ENCODE measurements around the gene GABPB1. TPM values are rescaled to one million over a fixed set of nuclear protein-coding genes. Genes with fewer than 3 reads are reported as not detected.

GABPB1 gene
- polyA plus RNA-seq, 1 of the 3 experiments (the other 2 are of a cell fraction): 12.8 TPM

- no peaks in the 10 kb centered on the region for H3K36me3 ChIP-seq (replicated peaks in 1 of 2; ENCODE audit: control insufficient read depth in 1 of 2, insufficient read depth in 2 of 2, low read length in 1 of 2)
- H3K9ac ChIP-seq: no peak overlapping the region
- no peaks in the 10 kb centered on the region for H3K9me3 ChIP-seq
- no peak for DNase-seq
- WGBS (ENCODE audit: low lambda C conversion rate): 92% methylated on average over 3 of the region's 3 CpGs
- POLR2A ChIA-PET: no interaction called here
- peaks cover 0 to 5% of the 10 kb centered on the region in 2 experiments; a peak in 1 of 4 replicates for H3K4me1 ChIP-seq (ENCODE audit: control insufficient read depth in 1 of 2, insufficient read depth in 2 of 2, low read depth in 1 of 2, low read length in 1 of 2)
- H3K79me2 ChIP-seq (ENCODE audit: insufficient read depth): no peaks in the 10 kb centered on the region
- H3K4me3 ChIP-seq (ENCODE audit: low read depth in 2 of 2, low read length in 1 of 2): no peak overlapping the region
- no peak for TF ChIP-seq YY1 (IDR thresholded peaks at IDR 0.05; ENCODE audit: low read depth)
- no peak for TF ChIP-seq FOXJ3 (CRISPR knock-in tag; IDR thresholded peaks at IDR 0.05)
- no peak for TF ChIP-seq EZH2phosphoT487 (IDR thresholded peaks at IDR 0.05; ENCODE audit: borderline replicate concordance, low read depth)
- no peak for TF ChIP-seq FOXM1 (IDR thresholded peaks at IDR 0.05; ENCODE audit: low read depth)
- TF ChIP-seq USF1 (IDR thresholded peaks at IDR 0.05; ENCODE audit: borderline replicate concordance, low read depth): no peak
- no peak for TF ChIP-seq NFIC (IDR thresholded peaks at IDR 0.05; ENCODE audit: borderline replicate concordance)
- TF ChIP-seq USF2 (IDR thresholded peaks at IDR 0.05; ENCODE audit: borderline replicate concordance, low read depth, low read length): no peak
- no peak for TF ChIP-seq ELF1 (IDR thresholded peaks at IDR 0.05)
- TF ChIP-seq TCF12 (IDR thresholded peaks at IDR 0.05): no peak
- TF ChIP-seq, protein P1, sequence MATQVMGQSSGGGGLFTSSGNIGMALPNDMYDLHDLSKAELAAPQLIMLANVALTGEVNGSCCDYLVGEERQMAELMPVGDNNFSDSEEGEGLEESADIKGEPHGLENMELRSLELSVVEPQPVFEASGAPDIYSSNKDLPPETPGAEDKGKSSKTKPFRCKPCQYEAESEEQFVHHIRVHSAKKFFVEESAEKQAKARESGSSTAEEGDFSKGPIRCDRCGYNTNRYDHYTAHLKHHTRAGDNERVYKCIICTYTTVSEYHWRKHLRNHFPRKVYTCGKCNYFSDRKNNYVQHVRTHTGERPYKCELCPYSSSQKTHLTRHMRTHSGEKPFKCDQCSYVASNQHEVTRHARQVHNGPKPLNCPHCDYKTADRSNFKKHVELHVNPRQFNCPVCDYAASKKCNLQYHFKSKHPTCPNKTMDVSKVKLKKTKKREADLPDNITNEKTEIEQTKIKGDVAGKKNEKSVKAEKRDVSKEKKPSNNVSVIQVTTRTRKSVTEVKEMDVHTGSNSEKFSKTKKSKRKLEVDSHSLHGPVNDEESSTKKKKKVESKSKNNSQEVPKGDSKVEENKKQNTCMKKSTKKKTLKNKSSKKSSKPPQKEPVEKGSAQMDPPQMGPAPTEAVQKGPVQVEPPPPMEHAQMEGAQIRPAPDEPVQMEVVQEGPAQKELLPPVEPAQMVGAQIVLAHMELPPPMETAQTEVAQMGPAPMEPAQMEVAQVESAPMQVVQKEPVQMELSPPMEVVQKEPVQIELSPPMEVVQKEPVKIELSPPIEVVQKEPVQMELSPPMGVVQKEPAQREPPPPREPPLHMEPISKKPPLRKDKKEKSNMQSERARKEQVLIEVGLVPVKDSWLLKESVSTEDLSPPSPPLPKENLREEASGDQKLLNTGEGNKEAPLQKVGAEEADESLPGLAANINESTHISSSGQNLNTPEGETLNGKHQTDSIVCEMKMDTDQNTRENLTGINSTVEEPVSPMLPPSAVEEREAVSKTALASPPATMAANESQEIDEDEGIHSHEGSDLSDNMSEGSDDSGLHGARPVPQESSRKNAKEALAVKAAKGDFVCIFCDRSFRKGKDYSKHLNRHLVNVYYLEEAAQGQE (IDR thresholded peaks at IDR 0.05; ENCODE audit: low read depth, low read length): no peak
- no peak for TF ChIP-seq ZBTB33 (IDR thresholded peaks at IDR 0.05; ENCODE audit: borderline replicate concordance, low read depth)
- TF ChIP-seq GATA2 (CRISPR knock-in tag; IDR thresholded peaks at IDR 0.05): no peak
- TF ChIP-seq POLR2AphosphoS5 (IDR thresholded peaks at IDR 0.05; ENCODE audit: low read depth, low read length): no peak
- no peak for TF ChIP-seq MXI1 (IDR thresholded peaks at IDR 0.05; ENCODE audit: low read depth, low read length)
- TF ChIP-seq RFX5 (IDR thresholded peaks at IDR 0.05; ENCODE audit: low read length): no peak
- no peak for TF ChIP-seq NRF1 (IDR thresholded peaks at IDR 0.05; ENCODE audit: low read depth, low read length)
- H4K20me1 ChIP-seq (ENCODE audit: insufficient read depth): no peaks in the 10 kb centered on the region
- no peaks in the 10 kb centered on the region for H3F3A ChIP-seq (replicated peaks; ENCODE audit: insufficient read depth)
- no peak overlapping the region for H3K4me2 ChIP-seq
- H3K27ac ChIP-seq (ENCODE audit: low read depth in 2 of 2, low read length in 1 of 2): no peak overlapping the region
- CTCF ChIA-PET: no interaction called here
- H3K9me2 ChIP-seq: no peaks in the 10 kb centered on the region
- no peaks in the 10 kb centered on the region for H3K27me3 ChIP-seq (ENCODE audit: insufficient read depth)
- H2AFZ ChIP-seq (ENCODE audit: low read depth): no peak overlapping the region
These were observed 129.1 kb downstream of the GABPB1 start for GRCh38 chr15:50225938-50226337.

Small RNAs within 50 kb of the gene (small RNA-seq; reads per million reads assigned to genes)
- gene RNU6-94P: 0 reads per million in 7 experiments

Other genes with a start within 250 kb of the GABPB1 start
- gene ATP8B4, start 236.0 kb downstream of the GABPB1 start, polyA plus RNA-seq (2012; rRNA removed): 0.03 TPM in 1 of 2 replicates, not detected in the other
- gene SLC27A2, start 173.0 kb downstream of the GABPB1 start, polyA plus RNA-seq (2012; rRNA removed): 0.49 and 0.65 TPM in 2 replicates
- not detected in 2 replicates for gene HDC, start 89.5 kb downstream of the GABPB1 start, polyA plus RNA-seq (2012; rRNA removed)
- gene USP8, start 69.2 kb upstream of the GABPB1 start, polyA plus RNA-seq (2012; rRNA removed): 23.4 and 31.3 TPM in 2 replicates
- gene USP50, start 191.5 kb upstream of the GABPB1 start, polyA plus RNA-seq (2012; rRNA removed): not detected in 2 replicates